MCF 10A (cell line): ENCODE data around the gene MUTYH. TPM values are rescaled to one million over a fixed set of nuclear protein-coding genes. Genes with fewer than 3 reads are reported as not detected.

Experiments
- BruUV-seq: library from RNA; stranded (reverse); fragments of 400-500 nt; replicated peaks from 2 replicates; lab custom pipeline; 2021; lab: Mats Ljungman, UMichigan
- CTCF ChIA-PET: fragments of 300-600 bp; sonication (Branson Sonifier 250); formaldehyde crosslinking; extraction: SDS; loops from one replicate; lab custom pipeline; 2021; ENCODE audit warnings: antibody characterized with exemption, inconsistent platforms; lab: Yijun Ruan, JAX
- POLR2A ChIA-PET: fragments of 300-600, 350-650 bp; sonication (Branson Sonifier 250); formaldehyde crosslinking; extraction: SDS; loops from one replicate; lab custom pipeline; 2020; ENCODE audit warnings: antibody characterized with exemption, inconsistent platforms; lab: Yijun Ruan, JAX
- DNase-seq: peaks from one replicate; pipeline ENCODE4 v3.0.0-alpha.2; 2018; ENCODE audit not compliant: unreplicated experiment
- H3K27ac Mint-ChIP-seq: one replicate; pipeline ENCODE4 v1.8.0; 2022; ENCODE audit warnings: mild to moderate bottlenecking, low read depth, mixed read lengths; ENCODE audit not compliant: unreplicated experiment
- H3K27me3 Mint-ChIP-seq: one replicate; pipeline ENCODE4 v1.8.0; 2022; ENCODE audit warnings: mixed read lengths; ENCODE audit not compliant: insufficient read depth, unreplicated experiment
- H3K36me3 Mint-ChIP-seq: one replicate; pipeline ENCODE4 v1.8.0; 2022; ENCODE audit warnings: mild to moderate bottlenecking, moderate library complexity, mixed read lengths; ENCODE audit not compliant: insufficient read depth, unreplicated experiment
- H3K4me1 Mint-ChIP-seq: one replicate; pipeline ENCODE4 v1.8.0; 2022; ENCODE audit warnings: mixed read lengths; ENCODE audit not compliant: insufficient read depth, unreplicated experiment
- H3K4me3 Mint-ChIP-seq: one replicate; pipeline ENCODE4 v1.8.0; 2022; ENCODE audit warnings: mild to moderate bottlenecking, moderate library complexity, mixed read lengths; ENCODE audit not compliant: unreplicated experiment
- H3K9me3 Mint-ChIP-seq: one replicate; pipeline ENCODE4 v1.8.0; 2022; ENCODE audit warnings: mixed read lengths; ENCODE audit not compliant: unreplicated experiment
- CTCF ChIP-seq: fragments of 200-600 bp; IDR thresholded peaks from one replicate; pipeline ENCODE4 v1.8.0; 2022; ENCODE audit warnings: antibody characterized with exemption, mild to moderate bottlenecking; ENCODE audit not compliant: unreplicated experiment
- intact Hi-C: fragments of 100-400 bp; cut with micrococcal nuclease; formaldehyde crosslinking; loops from 2 replicates; pipeline ENCODE4 v1.14.1; 2022
- total RNA-seq: library from RNA; stranded (reverse); gene quantifications from 2 replicates; pipeline ENCODE4 v1.2.3, GENCODE V29; 2022

The MUTYH gene
- total RNA-seq, 1 experiment from 2014 or later, result 31.3 TPM

DNA sequence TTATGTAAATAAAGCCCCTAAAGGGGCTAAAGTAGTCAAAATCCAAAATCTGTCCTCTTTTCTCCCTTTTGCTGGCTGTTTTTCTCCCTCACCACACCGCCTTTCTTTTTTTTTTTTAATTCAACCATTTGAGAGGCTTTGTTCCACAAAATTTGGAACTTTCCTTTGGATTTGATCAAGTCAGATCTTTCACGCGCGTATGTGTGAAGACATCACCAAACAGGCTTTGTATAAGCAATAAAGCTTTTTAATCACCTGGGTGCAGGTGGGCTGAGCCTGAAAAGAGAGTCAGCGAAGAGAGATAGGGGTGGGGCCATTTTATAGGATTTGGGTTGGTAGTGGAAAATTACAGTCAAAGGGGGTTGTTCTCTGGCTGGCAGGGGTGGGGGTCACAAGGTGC is 18.8 kb downstream of the MUTYH start:
- no peak for DNase-seq
- Mint-ChIP-seq H3K36me3 (no peaks in the 10 kb centered on the region), H3K9me3 (no peaks in the 10 kb centered on the region), H3K4me3 (no peak overlapping the region), H3K4me1 (no peaks in the 10 kb centered on the region), H3K27me3 (no peaks in the 10 kb centered on the region), H3K27ac (no peak overlapping the region)
- intact Hi-C loops, result no loop called here
- CTCF ChIA-PET, result interaction anchor here (0.6 to 1.1 kb wide), 4 partner anchors 11 to 107 kb away, joined by 3 read pairs; no protein-coding TSS in a partner anchor
- TF ChIP-seq CTCF, result no peak
- BruUV-seq, result no TSS peak
- POLR2A ChIA-PET, result no interaction called here

DNA sequence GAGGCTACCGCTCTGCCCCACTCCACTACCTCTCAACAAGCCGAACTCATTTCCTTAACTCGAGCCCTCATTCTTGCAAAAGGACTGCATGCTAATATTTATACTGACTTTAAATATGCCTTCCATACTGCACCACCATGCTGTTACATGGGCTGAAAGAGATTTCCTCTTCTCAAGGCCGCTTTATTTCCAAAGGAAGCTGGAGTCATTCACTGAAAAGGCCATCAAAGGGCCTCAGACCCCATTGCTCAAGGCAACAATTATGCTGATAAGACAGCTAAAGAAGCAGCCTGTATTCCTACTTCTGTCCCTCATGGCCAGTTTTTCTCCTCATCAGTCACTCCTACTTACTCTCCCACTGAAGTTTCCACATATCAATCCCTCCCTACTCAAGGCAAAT is 20.5 kb downstream of the MUTYH start:
- DNase-seq, result no peak
- H3K9me3 Mint-ChIP-seq, result no peaks in the 10 kb centered on the region
- H3K27ac Mint-ChIP-seq, result no peak overlapping the region
- H3K36me3 Mint-ChIP-seq, result no peaks in the 10 kb centered on the region
- no peaks in the 10 kb centered on the region for H3K4me1 Mint-ChIP-seq
- no peak overlapping the region for H3K4me3 Mint-ChIP-seq
- BruUV-seq, result no TSS peak
- intact Hi-C loops, result no loop called here
- ChIA-PET CTCF (interaction anchor here (1.3 kb wide), 1 partner anchor 305 kb away, joined by 4 read pairs; no protein-coding TSS in a partner anchor), POLR2A (no interaction called here)
- H3K27me3 Mint-ChIP-seq, result no peaks in the 10 kb centered on the region
- no peak for TF ChIP-seq CTCF

GRCh38 chr1:45317166-45317565 is 23.1 kb downstream of the MUTYH start:
- DNase-seq, result no peak
- no peak overlapping the region for H3K4me3 Mint-ChIP-seq
- CTCF ChIA-PET, result interaction anchor here (0.7 to 1.5 kb wide), 2 partner anchors 11 to 20 kb away, joined by 3 read pairs; no protein-coding TSS in a partner anchor
- H3K9me3 Mint-ChIP-seq, result no peaks in the 10 kb centered on the region
- TF ChIP-seq CTCF, result no peak
- no peaks in the 10 kb centered on the region for H3K27me3 Mint-ChIP-seq
- H3K27ac Mint-ChIP-seq, result no peak overlapping the region
- H3K36me3 Mint-ChIP-seq, result no peaks in the 10 kb centered on the region
- no TSS peak for BruUV-seq
- POLR2A ChIA-PET, result interaction anchor here (0.7 kb wide), 2 partner anchors 9 to 611 kb away, joined by 3 read pairs; no protein-coding TSS in a partner anchor
- no peaks in the 10 kb centered on the region for H3K4me1 Mint-ChIP-seq
- intact Hi-C loops, result no loop called here

GRCh38 chr1:45314266-45314665 is 26.0 kb downstream of the MUTYH start:
- H3K9me3 Mint-ChIP-seq, result no peaks in the 10 kb centered on the region
- no TSS peak for BruUV-seq
- H3K27ac Mint-ChIP-seq, result no peak overlapping the region
- H3K36me3 Mint-ChIP-seq, result no peaks in the 10 kb centered on the region
- no peak for TF ChIP-seq CTCF
- POLR2A ChIA-PET, result interaction anchor here (1.5 kb wide), 1 partner anchor 26 kb away, joined by 10 read pairs; the partner anchor contains the start of genes MUTYH and TOE1
- CTCF ChIA-PET, result interaction anchor here (0.6 kb wide), 1 partner anchor 909 kb away, joined by 3 read pairs; no protein-coding TSS in a partner anchor
- DNase-seq, result no peak
- H3K4me3 Mint-ChIP-seq, result no peak overlapping the region
- H3K27me3 Mint-ChIP-seq, result no peaks in the 10 kb centered on the region
- intact Hi-C loops, result no loop called here
- no peaks in the 10 kb centered on the region for H3K4me1 Mint-ChIP-seq
